OCI-LY1 (cell line): Measurements from ENCODE around the gene ENPEP.

ENCODE experiments used
- H2AFZ ChIP-seq: fragments of 200-600 bp; sonication (generic), shearing (Covaris generic); 2 replicates; pipeline ENCODE4 v1.6.0; 2014; ENCODE audit warnings: antibody characterized with exemption, mild to moderate bottlenecking, low read length
- H3F3A ChIP-seq: fragments of 200-600 bp; sonication (generic), shearing (Covaris generic); 2 replicates; pipeline ENCODE4 v1.6.0; 2014; ENCODE audit warnings: mild to moderate bottlenecking, antibody characterized with exemption, low read length, moderate library complexity; ENCODE audit not compliant: insufficient read depth
- H3K27ac ChIP-seq: fragments of 200-600 bp; sonication (generic); 2 replicates; pipeline ENCODE4 v1.5.1; 2014; ENCODE audit warnings: low read length, mixed run types, mild to moderate bottlenecking, low read depth; ENCODE audit not compliant: poor library complexity, severe bottlenecking
- H3K27me3 ChIP-seq: fragments of 200-600 bp; sonication (generic); 2 replicates; pipeline ENCODE4 v1.6.0; 2014; ENCODE audit warnings: antibody characterized with exemption, mild to moderate bottlenecking, low read length, moderate library complexity; ENCODE audit not compliant: insufficient read depth
- H3K36me3 ChIP-seq: fragments of 200-600 bp; sonication (generic); 2 replicates; pipeline ENCODE4 v1.6.1; 2014; ENCODE audit warnings: mild to moderate bottlenecking, antibody characterized with exemption, low read length, moderate library complexity, mixed read lengths; ENCODE audit not compliant: insufficient read depth
- H3K4me1 ChIP-seq: fragments of 200-600 bp; sonication (generic); 2 replicates; pipeline ENCODE4 v1.5.1; 2014; ENCODE audit warnings: mild to moderate bottlenecking, low read length, moderate library complexity; ENCODE audit not compliant: insufficient read depth, severe bottlenecking
- H3K4me2 ChIP-seq: fragments of 200-600 bp; sonication (generic), shearing (Covaris generic); 2 replicates; pipeline ENCODE4 v1.6.1; 2014; ENCODE audit warnings: low read length
- H3K4me3 ChIP-seq: fragments of 200-600 bp; sonication (generic); 2 replicates; pipeline ENCODE4 v1.5.1; 2014; ENCODE audit warnings: low read length, low read depth, mild to moderate bottlenecking, mixed read lengths; ENCODE audit not compliant: poor library complexity, severe bottlenecking
- H3K79me2 ChIP-seq: fragments of 200-600 bp; shearing (Covaris generic); 2 replicates; pipeline ENCODE4 v1.6.1; 2016; ENCODE audit warnings: mixed run types, low read length, mixed read lengths; ENCODE audit not compliant: insufficient read depth
- H3K9ac ChIP-seq: fragments of 200-600 bp; sonication (generic), shearing (Covaris generic); 2 replicates; pipeline ENCODE4 v1.6.1; 2014; ENCODE audit warnings: mild to moderate bottlenecking, low read length, mixed read lengths
- H3K9me2 ChIP-seq: fragments of 200-600 bp; sonication (generic), shearing (Covaris generic); 2 replicates; pipeline ENCODE4 v1.6.1; 2014; ENCODE audit warnings: low read depth, mild to moderate bottlenecking, low read length, mixed read lengths
- H3K9me3 ChIP-seq: fragments of 200-600 bp; shearing (Covaris generic); 2 replicates; pipeline ENCODE4 v1.6.1; 2014; ENCODE audit warnings: low read length, mixed read lengths
- H4K20me1 ChIP-seq: fragments of 200-600 bp; sonication (generic), shearing (Covaris generic); 2 replicates; pipeline ENCODE4 v1.6.0; 2016; ENCODE audit warnings: mild to moderate bottlenecking, low read length; ENCODE audit not compliant: insufficient read depth
- EZH2 ChIP-seq: fragments of 200-600 bp; sonication (generic), shearing (Covaris generic); IDR thresholded peaks from 2 replicates; pipeline ENCODE4 v1.8.0; 2017; ENCODE audit warnings: borderline replicate concordance, mixed run types, mild to moderate bottlenecking, antibody characterized with exemption, low read length, moderate library complexity, mixed read lengths
- TF ChIP-seq, protein P1 (sequence below): fragments of 200-600 bp; sonication (generic), shearing (Covaris generic); IDR thresholded peaks from 2 replicates; pipeline ENCODE4 v1.5.1; 2017; ENCODE audit warnings: mild to moderate bottlenecking, antibody characterized with exemption, low read length, moderate library complexity, mixed read lengths

ENPEP gene

GRCh38 chr4:110596431-110596830, 120.5 kb downstream of the ENPEP start:
- Histone ChIP-seq H3K4me1 (no peaks in the 10 kb centered on the region), H4K20me1 (no peaks in the 10 kb centered on the region), H3K27me3 (no peaks in the 10 kb centered on the region; the same call in 1 of the 2 replicates), H3K9me3 (peaks cover 4% of the 10 kb centered on the region; the same call in 1 of the 2 replicates), H3K4me2 (no peak overlapping the region), H3K27ac (no peak overlapping the region), H2AFZ (no peak overlapping the region), H3F3A (no peaks in the 10 kb centered on the region), H3K9me2 (no peaks in the 10 kb centered on the region), H3K4me3 (no peak overlapping the region), H3K36me3 (no peaks in the 10 kb centered on the region), H3K79me2 (no peaks in the 10 kb centered on the region), H3K9ac (no peak overlapping the region)
- TF ChIP-seq, protein P1, sequence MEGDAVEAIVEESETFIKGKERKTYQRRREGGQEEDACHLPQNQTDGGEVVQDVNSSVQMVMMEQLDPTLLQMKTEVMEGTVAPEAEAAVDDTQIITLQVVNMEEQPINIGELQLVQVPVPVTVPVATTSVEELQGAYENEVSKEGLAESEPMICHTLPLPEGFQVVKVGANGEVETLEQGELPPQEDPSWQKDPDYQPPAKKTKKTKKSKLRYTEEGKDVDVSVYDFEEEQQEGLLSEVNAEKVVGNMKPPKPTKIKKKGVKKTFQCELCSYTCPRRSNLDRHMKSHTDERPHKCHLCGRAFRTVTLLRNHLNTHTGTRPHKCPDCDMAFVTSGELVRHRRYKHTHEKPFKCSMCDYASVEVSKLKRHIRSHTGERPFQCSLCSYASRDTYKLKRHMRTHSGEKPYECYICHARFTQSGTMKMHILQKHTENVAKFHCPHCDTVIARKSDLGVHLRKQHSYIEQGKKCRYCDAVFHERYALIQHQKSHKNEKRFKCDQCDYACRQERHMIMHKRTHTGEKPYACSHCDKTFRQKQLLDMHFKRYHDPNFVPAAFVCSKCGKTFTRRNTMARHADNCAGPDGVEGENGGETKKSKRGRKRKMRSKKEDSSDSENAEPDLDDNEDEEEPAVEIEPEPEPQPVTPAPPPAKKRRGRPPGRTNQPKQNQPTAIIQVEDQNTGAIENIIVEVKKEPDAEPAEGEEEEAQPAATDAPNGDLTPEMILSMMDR = no peak
- no peak for TF ChIP-seq EZH2

DNA sequence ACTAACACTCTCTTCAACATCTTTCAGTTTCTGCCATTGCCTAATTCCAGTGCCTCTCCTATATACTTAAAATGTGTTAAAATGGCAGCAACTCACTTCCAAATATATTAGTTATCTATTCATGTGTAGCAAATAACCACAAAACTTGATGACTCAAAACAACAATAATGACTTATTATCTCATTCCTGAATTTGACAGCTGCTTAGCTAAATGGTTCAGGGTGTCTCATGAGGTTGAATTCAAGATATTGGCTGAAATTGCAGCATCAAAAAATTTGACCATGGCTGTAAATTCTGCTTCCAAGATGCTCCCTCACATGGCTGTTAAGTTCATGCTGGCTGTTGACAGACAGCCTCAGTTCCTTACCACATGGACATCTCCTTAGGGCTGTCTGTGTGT, 121.6 kb downstream of the ENPEP start:
- no peaks in the 10 kb centered on the region for H3K36me3 ChIP-seq
- no peaks in the 10 kb centered on the region for H3K79me2 ChIP-seq
- H3K4me2 ChIP-seq = no peak overlapping the region
- no peak overlapping the region for H3K4me3 ChIP-seq
- H2AFZ ChIP-seq = no peak overlapping the region
- no peak overlapping the region for H3K27ac ChIP-seq
- no peaks in the 10 kb centered on the region for H3K9me2 ChIP-seq
- no peaks in the 10 kb centered on the region for H3F3A ChIP-seq
- no peak overlapping the region for H3K9ac ChIP-seq
- TF ChIP-seq, protein P1 = no peak
- no peaks in the 10 kb centered on the region for H4K20me1 ChIP-seq
- peaks cover 4% of the 10 kb centered on the region; the same call in 1 of the 2 replicates for H3K9me3 ChIP-seq
- no peaks in the 10 kb centered on the region for H3K4me1 ChIP-seq
- H3K27me3 ChIP-seq = no peaks in the 10 kb centered on the region; the same call in 1 of the 2 replicates

DNA sequence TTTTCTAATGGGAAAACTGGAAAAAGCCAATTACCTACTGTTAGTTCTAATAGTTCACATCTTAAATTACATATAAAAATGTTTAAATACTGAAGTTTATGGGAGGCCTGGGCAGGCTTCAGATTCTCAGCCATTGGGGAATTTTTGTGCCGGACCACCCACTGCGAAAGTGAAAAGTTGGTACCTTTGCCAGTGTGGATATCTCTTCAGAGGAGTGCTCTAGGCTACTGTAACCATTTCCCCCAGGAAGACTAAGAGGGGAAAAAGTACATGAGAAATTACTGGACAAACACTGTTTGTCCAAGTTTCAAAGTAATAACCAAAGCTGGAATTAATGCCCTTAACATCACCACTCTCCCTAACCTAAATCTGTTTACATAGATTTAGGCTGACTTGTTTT, 126.1 kb downstream of the ENPEP start:
- Histone ChIP-seq H4K20me1 (no peaks in the 10 kb centered on the region), H3K9me3 (no peaks in the 10 kb centered on the region), H3K9ac (no peak overlapping the region), H3K9me2 (no peaks in the 10 kb centered on the region), H3K79me2 (no peaks in the 10 kb centered on the region), H2AFZ (no peak overlapping the region), H3K36me3 (no peaks in the 10 kb centered on the region), H3K27ac (no peak overlapping the region), H3K4me3 (no peak overlapping the region), H3F3A (no peaks in the 10 kb centered on the region), H3K4me2 (no peak overlapping the region), H3K4me1 (no peaks in the 10 kb centered on the region), H3K27me3 (no peaks in the 10 kb centered on the region; the same call in 1 of the 2 replicates)
- TF ChIP-seq, protein P1 = no peak
- no peak for TF ChIP-seq EZH2
